ENCODE data around the gene PUS1.

GRCh38 chr12:131959641-131960589, 30.8 kb downstream of the PUS1 start:
- TF ChIP-seq EP300 (IDR thresholded peaks at IDR 0.05; ENCODE audit: borderline replicate concordance) (no peak), TCF12 (IDR thresholded peaks at IDR 0.05; ENCODE audit: low read depth) (no peak), USF1 (IDR thresholded peaks at IDR 0.05) (no peak), REST (IDR thresholded peaks at IDR 0.05; ENCODE audit: low read depth) (no peak), ZBTB7A (IDR thresholded peaks at IDR 0.05; ENCODE audit: low read depth) (no peak), TAF1 (IDR thresholded peaks at IDR 0.05; ENCODE audit: low read depth) (no peak), YY1 (IDR thresholded peaks at IDR 0.05; ENCODE audit: low read depth) (no peak), MAX (IDR thresholded peaks at IDR 0.05) (no peak), TEAD4 (IDR thresholded peaks at IDR 0.05) (no peak), EGR1 (IDR thresholded peaks at IDR 0.05) (no peak)
